Ovary (tissue), 3 donors: ENCODE results near the gene ZCCHC3.

Experiments
- POLR2A ChIP-seq: fragments of 450-650 bp; IDR thresholded peaks from one replicate; pipeline ENCODE4 v1.6.1; 2017; ENCODE audit warnings: antibody characterized with exemption, mild to moderate bottlenecking, moderate library complexity
- TF ChIP-seq, protein P1 (sequence below), 3 donors: fragments of 450-650 bp in 2 of 3; fragments of 200-600 bp in 1 of 3; IDR thresholded peaks; one replicate each; pipeline versions ENCODE4 v1.5.1 to v1.8.0; 2016 to 2022; ENCODE audit warnings: antibody characterized with exemption in 3 of 3, mild to moderate bottlenecking in 1 of 3
- donor health status: DM: no; HTN: no; CAD: no.

DNA sequence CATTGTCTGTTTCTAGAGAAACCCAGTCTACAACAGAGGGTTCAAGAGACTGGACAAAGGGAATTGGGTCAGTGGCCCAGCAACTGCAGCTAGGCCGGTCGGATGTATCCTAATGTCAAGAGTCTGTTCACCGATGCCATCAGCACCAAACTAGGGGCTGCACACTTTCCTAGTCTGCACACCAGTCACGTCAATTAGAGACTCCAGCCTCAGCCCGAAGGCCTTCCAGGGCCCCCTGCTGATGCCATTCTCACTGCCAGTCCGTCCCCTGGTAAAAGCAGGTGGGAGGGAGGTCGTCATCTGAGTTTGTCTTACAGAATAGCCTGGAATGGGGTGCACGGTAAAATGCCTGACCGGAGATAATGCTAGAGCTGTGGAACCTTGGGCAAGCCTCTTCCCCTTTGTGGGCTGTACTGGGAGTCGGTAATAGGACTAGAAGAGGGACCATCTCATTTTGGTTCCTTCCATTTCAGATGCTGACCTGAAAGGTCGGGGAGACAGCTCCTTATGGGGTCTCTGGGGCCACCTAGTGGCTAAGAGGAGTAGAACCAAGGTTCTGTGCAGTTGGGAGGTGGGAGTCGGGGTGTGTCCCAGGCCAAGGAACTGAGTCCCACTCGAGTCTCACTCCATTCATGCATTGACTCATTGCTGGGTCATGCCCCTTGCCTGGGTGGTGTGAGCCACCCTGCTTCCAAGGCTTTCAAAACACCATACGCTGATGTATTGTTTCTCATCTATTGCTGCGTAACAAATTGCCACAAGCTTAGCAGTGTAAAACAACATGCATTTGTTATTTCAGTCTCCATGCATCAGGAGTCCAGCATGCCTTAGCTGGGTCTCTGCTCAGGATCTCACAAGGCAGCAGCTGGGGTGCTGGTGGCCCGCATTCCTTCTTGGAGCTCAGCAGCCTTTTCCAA lies 33.1 kb downstream of the ZCCHC3 start:
- TF ChIP-seq, protein P1, sequence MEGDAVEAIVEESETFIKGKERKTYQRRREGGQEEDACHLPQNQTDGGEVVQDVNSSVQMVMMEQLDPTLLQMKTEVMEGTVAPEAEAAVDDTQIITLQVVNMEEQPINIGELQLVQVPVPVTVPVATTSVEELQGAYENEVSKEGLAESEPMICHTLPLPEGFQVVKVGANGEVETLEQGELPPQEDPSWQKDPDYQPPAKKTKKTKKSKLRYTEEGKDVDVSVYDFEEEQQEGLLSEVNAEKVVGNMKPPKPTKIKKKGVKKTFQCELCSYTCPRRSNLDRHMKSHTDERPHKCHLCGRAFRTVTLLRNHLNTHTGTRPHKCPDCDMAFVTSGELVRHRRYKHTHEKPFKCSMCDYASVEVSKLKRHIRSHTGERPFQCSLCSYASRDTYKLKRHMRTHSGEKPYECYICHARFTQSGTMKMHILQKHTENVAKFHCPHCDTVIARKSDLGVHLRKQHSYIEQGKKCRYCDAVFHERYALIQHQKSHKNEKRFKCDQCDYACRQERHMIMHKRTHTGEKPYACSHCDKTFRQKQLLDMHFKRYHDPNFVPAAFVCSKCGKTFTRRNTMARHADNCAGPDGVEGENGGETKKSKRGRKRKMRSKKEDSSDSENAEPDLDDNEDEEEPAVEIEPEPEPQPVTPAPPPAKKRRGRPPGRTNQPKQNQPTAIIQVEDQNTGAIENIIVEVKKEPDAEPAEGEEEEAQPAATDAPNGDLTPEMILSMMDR (IDR thresholded peaks at IDR 0.05): peak; percentile 60 to 82 (median 66)
- TF ChIP-seq POLR2A: no peak
